ENCODE measurements around the gene FCRL6.

GRCh38 chr1:159817276-159818041 is 15.3 kb downstream of the FCRL6 start:
- no peak for TF ChIP-seq CTCF (IDR thresholded peaks at IDR 0.05)
- TF ChIP-seq EZH2 (IDR thresholded peaks at IDR 0.05): no peak
